GM13977 (cell line): ENCODE results near the gene TVP23A.
"Not testable (repeated sequence)": the region's sequence is repeated elsewhere in the genome, so short reads cannot be mapped to it uniquely, and the experiment has no call there.

Experiments
- DNase-seq: peaks from one replicate; pipeline ENCODE4 v3.0.0; 2012; ENCODE audit warnings: low spot score
- in situ Hi-C: fragments of 300-500 bp; cut with MboI; formaldehyde crosslinking; loops from one replicate; pipeline ENCODE4 v1.12.0; 2022; ENCODE audit warnings: low sequenced_read_pairs, low pct_unique_long_range_greater_than_20kb, mixed read lengths, inconsistent platforms; ENCODE audit not compliant: unreplicated experiment
- TF ChIP-seq, protein P1 (sequence below): IDR thresholded peaks from 2 replicates; pipeline ENCODE4 v1.5.1; 2012; ENCODE audit warnings: mild to moderate bottlenecking, control low read depth; ENCODE audit not compliant: insufficient read depth; ENCODE audit errors: extremely low read depth, missing control alignments

TVP23A gene

DNA sequence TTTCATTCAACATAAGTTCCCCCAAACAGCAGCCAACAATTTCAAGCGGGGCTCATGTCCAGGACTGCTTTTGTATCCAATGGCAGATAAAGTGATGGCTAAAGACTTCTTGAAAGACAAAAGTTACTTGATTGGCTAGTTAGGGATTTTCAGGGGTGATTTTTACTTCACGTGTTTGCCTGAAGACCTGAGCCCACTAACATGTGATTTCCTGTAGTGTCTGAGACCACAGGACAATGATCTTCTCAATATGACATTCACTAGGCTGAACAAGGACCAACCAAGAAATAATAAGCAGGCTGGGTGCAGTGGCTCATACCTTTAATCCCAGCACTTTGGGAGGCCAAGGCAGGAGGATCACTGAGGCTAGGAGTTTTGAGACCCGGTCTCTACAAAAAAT lies 10.4 kb downstream of the TVP23A start:
- no peak for DNase-seq
- in situ Hi-C loops = no loop called here
- TF ChIP-seq, protein P1, sequence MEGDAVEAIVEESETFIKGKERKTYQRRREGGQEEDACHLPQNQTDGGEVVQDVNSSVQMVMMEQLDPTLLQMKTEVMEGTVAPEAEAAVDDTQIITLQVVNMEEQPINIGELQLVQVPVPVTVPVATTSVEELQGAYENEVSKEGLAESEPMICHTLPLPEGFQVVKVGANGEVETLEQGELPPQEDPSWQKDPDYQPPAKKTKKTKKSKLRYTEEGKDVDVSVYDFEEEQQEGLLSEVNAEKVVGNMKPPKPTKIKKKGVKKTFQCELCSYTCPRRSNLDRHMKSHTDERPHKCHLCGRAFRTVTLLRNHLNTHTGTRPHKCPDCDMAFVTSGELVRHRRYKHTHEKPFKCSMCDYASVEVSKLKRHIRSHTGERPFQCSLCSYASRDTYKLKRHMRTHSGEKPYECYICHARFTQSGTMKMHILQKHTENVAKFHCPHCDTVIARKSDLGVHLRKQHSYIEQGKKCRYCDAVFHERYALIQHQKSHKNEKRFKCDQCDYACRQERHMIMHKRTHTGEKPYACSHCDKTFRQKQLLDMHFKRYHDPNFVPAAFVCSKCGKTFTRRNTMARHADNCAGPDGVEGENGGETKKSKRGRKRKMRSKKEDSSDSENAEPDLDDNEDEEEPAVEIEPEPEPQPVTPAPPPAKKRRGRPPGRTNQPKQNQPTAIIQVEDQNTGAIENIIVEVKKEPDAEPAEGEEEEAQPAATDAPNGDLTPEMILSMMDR = no peak

DNA sequence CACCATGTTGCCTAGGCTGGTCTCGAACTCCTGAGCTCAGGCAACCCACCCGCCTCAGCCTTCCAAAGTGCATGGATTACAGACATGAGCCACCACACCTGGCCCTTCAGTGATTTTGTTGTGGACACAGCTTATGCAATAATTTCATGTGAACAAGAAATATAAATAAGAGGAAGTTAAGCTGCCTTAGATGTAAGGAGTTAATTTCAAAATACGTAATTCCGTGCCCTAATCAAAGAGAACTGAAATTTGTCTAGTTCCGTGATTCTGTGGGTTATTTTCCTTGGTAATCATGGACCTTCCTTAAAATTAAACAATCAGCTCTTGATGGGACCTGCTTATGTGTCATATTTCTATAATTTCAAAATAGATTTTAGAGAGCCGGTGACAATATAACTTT lies 11.9 kb downstream of the TVP23A start:
- in situ Hi-C loops = no loop called here
- TF ChIP-seq, protein P1 = no peak
- DNase-seq = no peak

DNA sequence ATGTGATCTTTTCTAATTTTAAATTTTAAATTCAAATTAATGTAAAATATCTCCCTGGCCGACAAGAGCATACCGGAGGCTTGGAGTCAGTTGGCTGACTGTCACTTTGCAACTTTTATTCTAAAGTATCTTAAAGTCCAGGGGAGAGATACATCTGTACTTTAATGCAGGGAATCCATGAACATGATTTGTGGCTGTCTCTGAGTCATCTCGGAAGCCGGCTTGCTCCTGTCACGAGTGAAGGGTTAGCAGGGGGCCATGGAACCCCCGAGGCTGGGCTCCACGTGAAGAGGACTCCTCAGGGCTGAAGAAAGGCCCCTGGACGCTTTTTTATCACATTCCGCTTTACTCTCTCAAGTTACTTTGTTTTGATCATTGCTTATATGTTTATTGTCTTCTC lies 13.3 kb downstream of the TVP23A start:
- TF ChIP-seq, protein P1 = no peak
- no peak for DNase-seq
- in situ Hi-C loops = no loop called here

DNA sequence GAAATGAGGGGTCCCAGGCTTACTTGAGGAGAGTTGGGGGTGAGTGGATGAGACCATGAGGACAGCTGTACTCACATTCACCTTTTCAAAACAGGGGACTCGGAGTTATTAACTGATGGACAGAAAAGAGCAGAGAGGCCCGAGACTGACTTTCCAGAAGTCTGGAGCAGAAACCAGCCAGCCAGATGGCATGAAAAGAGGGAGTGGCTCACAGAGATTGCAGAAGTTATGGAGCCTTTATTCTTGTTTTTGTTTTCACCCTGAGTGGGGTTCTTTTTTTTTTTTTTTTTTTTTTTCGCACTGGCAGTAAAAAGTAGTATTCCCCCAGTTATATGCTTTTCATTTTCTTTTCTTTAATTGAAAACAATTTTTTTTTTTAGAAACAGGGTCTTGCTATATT lies 18.9 kb downstream of the TVP23A start:
- no peak for DNase-seq
- in situ Hi-C loops = no loop called here
- TF ChIP-seq, protein P1 = no peak

DNA sequence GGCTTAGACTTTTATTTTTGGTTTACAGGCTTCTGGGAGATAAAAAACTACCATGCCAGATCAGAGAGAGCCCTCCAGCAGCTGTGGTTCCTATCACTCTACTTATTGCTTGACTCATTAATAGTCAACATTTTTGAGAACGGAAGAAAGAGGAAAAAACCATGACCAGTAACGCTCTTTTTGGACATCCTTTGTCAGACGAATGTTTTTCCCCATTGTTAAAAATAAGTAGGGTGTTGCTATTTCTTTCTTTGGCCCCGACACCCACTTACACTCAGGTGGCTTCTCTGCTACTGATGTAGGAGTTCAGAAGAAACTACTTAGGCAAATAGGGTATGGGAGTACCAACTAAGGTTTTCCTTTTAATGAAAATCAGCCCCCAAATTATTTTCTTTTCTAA lies 27.5 kb downstream of the TVP23A start:
- TF ChIP-seq, protein P1 = no peak
- in situ Hi-C loops = no loop called here

DNA sequence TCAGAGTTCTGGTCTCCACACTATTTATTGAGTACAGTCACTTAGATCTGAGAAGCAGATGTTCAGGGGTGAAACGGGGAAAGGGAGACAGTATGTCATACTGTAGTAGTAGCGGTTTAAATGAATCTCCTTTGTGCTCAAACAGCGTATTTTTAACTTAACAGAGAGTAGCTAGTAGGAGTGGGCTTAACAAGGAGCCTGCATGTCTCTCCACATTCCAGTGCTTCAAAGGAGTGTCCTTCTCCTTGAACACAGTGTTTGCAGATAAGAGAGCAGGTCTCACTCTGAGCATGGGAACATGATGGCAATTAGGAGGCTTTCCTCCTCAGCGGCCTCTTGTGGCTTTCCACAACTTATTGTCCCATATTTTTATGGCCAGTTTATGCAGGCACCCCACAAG lies 30.0 kb downstream of the TVP23A start:
- in situ Hi-C loops, DNase-seq: not testable (repeated sequence)

More for the DNA sequence above, 27.5 kb downstream of the TVP23A start:
- peak; percentile 67 for DNase-seq

DNA sequence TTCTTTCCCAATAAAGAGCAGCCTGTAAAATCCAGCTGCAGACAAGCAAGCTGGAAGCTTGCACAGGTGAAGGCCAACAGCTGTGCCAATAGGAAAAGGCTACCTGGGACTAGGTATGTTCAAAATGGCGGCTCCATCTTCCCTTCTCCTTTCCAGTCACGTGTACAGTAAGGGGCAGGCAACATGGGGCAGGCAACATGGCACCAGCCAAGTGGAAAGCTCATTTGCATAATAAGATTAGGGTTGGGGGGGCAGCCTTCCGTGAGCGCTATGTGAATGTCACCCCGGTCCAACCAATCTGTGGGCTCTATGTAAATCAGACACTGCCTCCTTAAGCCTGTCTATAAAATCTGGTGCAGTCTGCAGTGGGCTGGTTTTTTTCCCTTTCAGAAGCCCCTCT lies 31.3 kb downstream of the TVP23A start:
- in situ Hi-C loops = no loop called here
- no peak for DNase-seq
- TF ChIP-seq, protein P1 = no peak

DNA sequence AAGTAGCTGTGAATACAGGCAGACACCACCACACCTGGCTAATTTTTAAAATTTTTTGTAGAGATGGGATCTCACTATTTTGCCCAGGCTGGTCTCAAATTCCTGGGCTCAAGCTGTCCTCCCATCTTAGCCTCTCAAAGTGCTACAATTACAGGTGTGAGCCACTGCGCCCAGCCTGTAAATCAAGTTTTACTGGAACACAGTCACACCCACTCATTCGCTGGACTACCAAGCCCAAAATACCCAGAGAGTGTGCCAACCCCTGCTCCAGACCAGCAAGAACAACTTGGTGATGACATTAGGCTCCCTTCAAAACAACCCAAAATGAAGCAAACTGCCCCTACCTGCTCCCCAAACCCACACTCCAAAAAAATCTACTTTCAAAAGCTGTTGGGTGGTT lies 36.0 kb downstream of the TVP23A start:
- TF ChIP-seq, protein P1 = no peak
- no peak for DNase-seq
- in situ Hi-C loops = no loop called here
